HG02885 (cell line): ENCODE measurements around the gene ATRNL1.
A peak's percentile ranks its signal among the peaks of the same experiment; 100 is the strongest.

Experiments used
- ATAC-seq: cut with Tn5 transposase; IDR thresholded peaks from one replicate; pipeline ENCODE4 v1.9.1; 2021; ENCODE audit warnings: mild to moderate bottlenecking; ENCODE audit not compliant: unreplicated experiment, poor library complexity

Gene ATRNL1

GRCh38 chr10:115866174-115866573 lies 773.0 kb downstream of the ATRNL1 start:
- ATAC-seq: no peak

- no peak for ATAC-seq
These were observed 773.5 kb downstream of the ATRNL1 start for GRCh38 chr10:115866691-115867090.

- ATAC-seq: no peak
These were observed 774.1 kb downstream of the ATRNL1 start for GRCh38 chr10:115867305-115867704.

- no peak for ATAC-seq
These were observed 778.7 kb downstream of the ATRNL1 start for GRCh38 chr10:115871855-115872254.

- ATAC-seq: no peak
These were observed 782.0 kb downstream of the ATRNL1 start for GRCh38 chr10:115875172-115875571.

GRCh38 chr10:115879372-115880089 lies 786.4 kb downstream of the ATRNL1 start:
- ATAC-seq: peak; percentile 81

GRCh38 chr10:115882021-115882420 lies 788.9 kb downstream of the ATRNL1 start:
- no peak for ATAC-seq

GRCh38 chr10:115883372-115883771 lies 790.2 kb downstream of the ATRNL1 start:
- no peak for ATAC-seq

- ATAC-seq: no peak
These were observed 791.2 kb downstream of the ATRNL1 start for GRCh38 chr10:115884331-115884730.

- ATAC-seq: no peak
These were observed 802.0 kb downstream of the ATRNL1 start for GRCh38 chr10:115895166-115895565.

- ATAC-seq: no peak
These were observed 805.1 kb downstream of the ATRNL1 start for GRCh38 chr10:115898242-115898641.

- ATAC-seq: no peak
These were observed 809.4 kb downstream of the ATRNL1 start for GRCh38 chr10:115902596-115902995.

- ATAC-seq: no peak
These were observed 810.0 kb downstream of the ATRNL1 start for GRCh38 chr10:115903207-115903606.

- ATAC-seq: no peak
These were observed 810.7 kb downstream of the ATRNL1 start for GRCh38 chr10:115903845-115904244.

- ATAC-seq: no peak
These were observed 815.9 kb downstream of the ATRNL1 start for GRCh38 chr10:115909037-115909436.

- ATAC-seq: no peak
These were observed 817.0 kb downstream of the ATRNL1 start for GRCh38 chr10:115909962-115910731.

GRCh38 chr10:115914475-115914874 lies 821.3 kb downstream of the ATRNL1 start:
- ATAC-seq: no peak

- ATAC-seq: no peak
These were observed 822.3 kb downstream of the ATRNL1 start for GRCh38 chr10:115915429-115915828.

GRCh38 chr10:115918812-115919211 lies 825.6 kb downstream of the ATRNL1 start:
- ATAC-seq: no peak

- ATAC-seq: no peak
These were observed 828.6 kb downstream of the ATRNL1 start for GRCh38 chr10:115921795-115922194.

GRCh38 chr10:115931309-115931708 lies 838.1 kb downstream of the ATRNL1 start:
- ATAC-seq: no peak

- no peak for ATAC-seq
These were observed 838.9 kb downstream of the ATRNL1 start for GRCh38 chr10:115932099-115932498.
